ENCODE results near the gene DNAH3. TPM values are rescaled to one million over a fixed set of nuclear protein-coding genes. Genes with fewer than 3 reads are reported as not detected.

Gene DNAH3
- total RNA-seq, 1 experiment from 2014 or later: 0.57 TPM

DNA sequence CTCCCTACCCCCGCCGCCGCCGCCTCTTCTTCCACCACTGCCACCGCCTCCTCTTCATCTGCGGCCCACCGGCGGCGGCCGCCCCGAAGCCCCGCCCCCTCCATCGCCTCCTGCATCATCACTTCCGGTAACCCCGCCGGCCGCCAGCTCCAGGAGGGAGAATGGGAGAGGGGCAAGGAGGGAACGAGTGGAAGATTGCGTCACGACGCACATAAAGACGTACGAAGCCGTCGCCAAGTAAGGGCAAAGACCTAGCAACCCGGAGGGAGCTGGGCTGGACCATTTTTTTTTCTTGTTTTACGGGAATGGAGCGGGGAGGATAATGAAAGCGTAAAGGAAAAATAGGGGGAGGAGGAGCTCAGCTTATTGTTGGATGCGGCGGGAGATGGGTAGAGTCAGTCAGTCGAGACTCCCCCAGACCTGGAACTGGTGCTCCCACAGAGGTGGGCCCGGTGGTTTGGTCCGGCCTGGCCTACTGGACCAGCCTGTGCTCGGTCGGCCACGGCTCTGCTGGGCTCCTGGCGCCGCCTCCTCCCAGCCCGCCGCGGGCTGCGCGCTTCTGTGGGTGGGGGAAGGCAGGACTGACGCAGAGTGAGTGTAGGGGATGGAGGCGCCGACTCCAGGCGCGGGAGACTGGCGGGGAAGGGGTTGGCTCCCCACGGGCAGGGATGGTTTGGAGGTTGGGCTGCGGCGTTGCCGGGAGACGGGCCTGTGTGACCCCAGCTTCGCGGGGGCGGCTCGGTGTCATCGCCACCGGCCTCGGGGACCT, 250.2 kb downstream of the DNAH3 start, which contains the start of the genes DCUN1D3 and LYRM1:
Gene DCUN1D3 (minus strand): TSS at position 60 of the 769 bp plus-strand sequence. CDS start 37,820 bp downstream, outside the sequence.
Gene LYRM1 (plus strand): TSS at position 473 of the 769 bp plus-strand sequence. CDS start 14,785 bp downstream, outside the sequence.
- Mint-ChIP-seq H3K4me1 (peaks cover 51% of the 10 kb centered on the region), H3K36me3 (peaks cover 17% of the 10 kb centered on the region), H3K27ac (peak within 1 kb of the TSS; percentile 99), H3K9me3 (no peaks in the 10 kb centered on the region), H3K4me3 (peak within 1 kb of the TSS; percentile 83), H3K27me3 (ENCODE audit: low read depth) (no peaks in the 10 kb centered on the region)
- CTCF ChIA-PET: interaction anchor here (0.5 to 1.4 kb wide), 7 partner anchors 10 to 287 kb away, joined by 3 to 5 read pairs (median 3); no protein-coding TSS in a partner anchor
- DNase-seq (ENCODE audit: low spot score) (peak; percentile 97), ATAC-seq (peak; percentile 87)
- TF ChIP-seq SMAD4 (CRISPR knock-in tag; IDR thresholded peaks at IDR 0.05): no peak
- no peak for TF ChIP-seq NR3C1 (CRISPR knock-in tag; conservative IDR thresholded peaks at IDR 0.05; ENCODE audit: low read depth)
- TF ChIP-seq, protein P1, sequence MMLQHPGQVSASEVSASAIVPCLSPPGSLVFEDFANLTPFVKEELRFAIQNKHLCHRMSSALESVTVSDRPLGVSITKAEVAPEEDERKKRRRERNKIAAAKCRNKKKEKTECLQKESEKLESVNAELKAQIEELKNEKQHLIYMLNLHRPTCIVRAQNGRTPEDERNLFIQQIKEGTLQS (CRISPR knock-in tag; conservative IDR thresholded peaks at IDR 0.05): no peak
- 0 out of 2 replicates have a peak, but pooled peaks have one; percentile 53 for TF ChIP-seq ZNF232 (CRISPR knock-in tag; IDR thresholded peaks at IDR 0.05)
- TF ChIP-seq CREM (CRISPR knock-in tag; IDR thresholded peaks at IDR 0.05): peak; percentile 66; the same call in 1 of the 2 replicates
- TF ChIP-seq ZNF219 (CRISPR knock-in tag; IDR thresholded peaks at IDR 0.05; ENCODE audit: borderline replicate concordance): peak; percentile 60; the same call in 1 of the 2 replicates
- no peak for TF ChIP-seq JUN (CRISPR knock-in tag; IDR thresholded peaks at IDR 0.05)
- TF ChIP-seq FOXK1 (CRISPR knock-in tag; IDR thresholded peaks at IDR 0.05): peak; percentile 25
- TF ChIP-seq, protein P2, sequence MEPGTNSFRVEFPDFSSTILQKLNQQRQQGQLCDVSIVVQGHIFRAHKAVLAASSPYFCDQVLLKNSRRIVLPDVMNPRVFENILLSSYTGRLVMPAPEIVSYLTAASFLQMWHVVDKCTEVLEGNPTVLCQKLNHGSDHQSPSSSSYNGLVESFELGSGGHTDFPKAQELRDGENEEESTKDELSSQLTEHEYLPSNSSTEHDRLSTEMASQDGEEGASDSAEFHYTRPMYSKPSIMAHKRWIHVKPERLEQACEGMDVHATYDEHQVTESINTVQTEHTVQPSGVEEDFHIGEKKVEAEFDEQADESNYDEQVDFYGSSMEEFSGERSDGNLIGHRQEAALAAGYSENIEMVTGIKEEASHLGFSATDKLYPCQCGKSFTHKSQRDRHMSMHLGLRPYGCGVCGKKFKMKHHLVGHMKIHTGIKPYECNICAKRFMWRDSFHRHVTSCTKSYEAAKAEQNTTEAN (CRISPR knock-in tag; IDR thresholded peaks at IDR 0.05): 0 out of 2 replicates have a peak, but pooled peaks have one; percentile 79
- TF ChIP-seq, protein P3, sequence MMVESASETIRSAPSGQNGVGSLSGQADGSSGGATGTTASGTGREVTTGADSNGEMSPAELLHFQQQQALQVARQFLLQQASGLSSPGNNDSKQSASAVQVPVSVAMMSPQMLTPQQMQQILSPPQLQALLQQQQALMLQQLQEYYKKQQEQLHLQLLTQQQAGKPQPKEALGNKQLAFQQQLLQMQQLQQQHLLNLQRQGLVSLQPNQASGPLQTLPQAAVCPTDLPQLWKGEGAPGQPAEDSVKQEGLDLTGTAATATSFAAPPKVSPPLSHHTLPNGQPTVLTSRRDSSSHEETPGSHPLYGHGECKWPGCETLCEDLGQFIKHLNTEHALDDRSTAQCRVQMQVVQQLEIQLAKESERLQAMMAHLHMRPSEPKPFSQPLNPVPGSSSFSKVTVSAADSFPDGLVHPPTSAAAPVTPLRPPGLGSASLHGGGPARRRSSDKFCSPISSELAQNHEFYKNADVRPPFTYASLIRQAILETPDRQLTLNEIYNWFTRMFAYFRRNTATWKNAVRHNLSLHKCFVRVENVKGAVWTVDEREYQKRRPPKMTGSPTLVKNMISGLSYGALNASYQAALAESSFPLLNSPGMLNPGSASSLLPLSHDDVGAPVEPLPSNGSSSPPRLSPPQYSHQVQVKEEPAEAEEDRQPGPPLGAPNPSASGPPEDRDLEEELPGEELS (CRISPR knock-in tag; IDR thresholded peaks at IDR 0.05): 0 out of 2 replicates have a peak, but pooled peaks have one; percentile 16
- TF ChIP-seq TCF7 (CRISPR knock-in tag; IDR thresholded peaks at IDR 0.05; ENCODE audit: low read depth): 0 out of 2 replicates have a peak, but pooled peaks have one; percentile 44
- no peak for TF ChIP-seq NFE2L1 (CRISPR knock-in tag; IDR thresholded peaks at IDR 0.05)
- peak; percentile 36 for TF ChIP-seq SP1 (CRISPR knock-in tag; conservative IDR thresholded peaks at IDR 0.05)
- peak; percentile 93 for TF ChIP-seq GABPB1 (CRISPR knock-in tag; IDR thresholded peaks at IDR 0.05)
- no peak for TF ChIP-seq OVOL2 (CRISPR knock-in tag; IDR thresholded peaks at IDR 0.05; ENCODE audit: borderline replicate concordance)
- TF ChIP-seq ERG (CRISPR knock-in tag; IDR thresholded peaks at IDR 0.05): 0 out of 2 replicates have a peak, but pooled peaks have one; percentile 30
- TF ChIP-seq, protein P4, sequence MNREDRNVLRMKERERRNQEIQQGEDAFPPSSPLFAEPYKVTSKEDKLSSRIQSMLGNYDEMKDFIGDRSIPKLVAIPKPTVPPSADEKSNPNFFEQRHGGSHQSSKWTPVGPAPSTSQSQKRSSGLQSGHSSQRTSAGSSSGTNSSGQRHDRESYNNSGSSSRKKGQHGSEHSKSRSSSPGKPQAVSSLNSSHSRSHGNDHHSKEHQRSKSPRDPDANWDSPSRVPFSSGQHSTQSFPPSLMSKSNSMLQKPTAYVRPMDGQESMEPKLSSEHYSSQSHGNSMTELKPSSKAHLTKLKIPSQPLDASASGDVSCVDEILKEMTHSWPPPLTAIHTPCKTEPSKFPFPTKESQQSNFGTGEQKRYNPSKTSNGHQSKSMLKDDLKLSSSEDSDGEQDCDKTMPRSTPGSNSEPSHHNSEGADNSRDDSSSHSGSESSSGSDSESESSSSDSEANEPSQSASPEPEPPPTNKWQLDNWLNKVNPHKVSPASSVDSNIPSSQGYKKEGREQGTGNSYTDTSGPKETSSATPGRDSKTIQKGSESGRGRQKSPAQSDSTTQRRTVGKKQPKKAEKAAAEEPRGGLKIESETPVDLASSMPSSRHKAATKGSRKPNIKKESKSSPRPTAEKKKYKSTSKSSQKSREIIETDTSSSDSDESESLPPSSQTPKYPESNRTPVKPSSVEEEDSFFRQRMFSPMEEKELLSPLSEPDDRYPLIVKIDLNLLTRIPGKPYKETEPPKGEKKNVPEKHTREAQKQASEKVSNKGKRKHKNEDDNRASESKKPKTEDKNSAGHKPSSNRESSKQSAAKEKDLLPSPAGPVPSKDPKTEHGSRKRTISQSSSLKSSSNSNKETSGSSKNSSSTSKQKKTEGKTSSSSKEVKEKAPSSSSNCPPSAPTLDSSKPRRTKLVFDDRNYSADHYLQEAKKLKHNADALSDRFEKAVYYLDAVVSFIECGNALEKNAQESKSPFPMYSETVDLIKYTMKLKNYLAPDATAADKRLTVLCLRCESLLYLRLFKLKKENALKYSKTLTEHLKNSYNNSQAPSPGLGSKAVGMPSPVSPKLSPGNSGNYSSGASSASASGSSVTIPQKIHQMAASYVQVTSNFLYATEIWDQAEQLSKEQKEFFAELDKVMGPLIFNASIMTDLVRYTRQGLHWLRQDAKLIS (CRISPR knock-in tag; IDR thresholded peaks at IDR 0.05; ENCODE audit: borderline replicate concordance): no peak
- no peak for TF ChIP-seq TEAD1 (CRISPR knock-in tag; IDR thresholded peaks at IDR 0.05)
- no peak for TF ChIP-seq GTF2I (CRISPR knock-in tag; conservative IDR thresholded peaks at IDR 0.05)
- POLR2A ChIA-PET: interaction anchor here (0.6 to 1.7 kb wide), 11 partner anchors 9 to 1536 kb away, joined by 3 to 9 read pairs (median 4); partner anchors contain the start of genes ERI2 and REXO5
